NT2/D1 (cell line): ENCODE measurements around the gene BIRC6.

Experiments
- DNase-seq: peaks from one replicate; pipeline ENCODE4 v3.0.0-alpha.2; 2011; ENCODE audit warnings: low read depth, low spot score
- H3K27me3 ChIP-seq: 2 replicates; pipeline ENCODE4 v1.6.0; 2011; ENCODE audit warnings: mild to moderate bottlenecking; ENCODE audit not compliant: insufficient read length, insufficient read depth
- H3K36me3 ChIP-seq: 2 replicates; pipeline ENCODE4 v1.6.1; 2011; ENCODE audit warnings: mild to moderate bottlenecking, low read length, mixed read lengths; ENCODE audit not compliant: insufficient read depth, insufficient read length
- H3K4me1 ChIP-seq: 2 replicates; pipeline ENCODE4 v1.5.1; 2011; ENCODE audit not compliant: insufficient read depth, insufficient read length
- H3K4me3 ChIP-seq: 2 replicates; pipeline ENCODE4 v1.5.1; 2011; ENCODE audit warnings: low read depth; ENCODE audit not compliant: insufficient read length
- H3K9ac ChIP-seq: 2 replicates; pipeline ENCODE4 v1.6.0; 2011; ENCODE audit warnings: low read depth; ENCODE audit not compliant: insufficient read length
- H3K9me3 ChIP-seq: 2 replicates; pipeline ENCODE4 v1.5.1; 2011; ENCODE audit warnings: mild to moderate bottlenecking, low read length; ENCODE audit not compliant: insufficient read depth
- SUZ12 ChIP-seq: IDR thresholded peaks from 2 replicates; pipeline ENCODE4 v1.6.1; 2011; ENCODE audit not compliant: insufficient read length, insufficient read depth; ENCODE audit errors: extremely low read depth
- YY1 ChIP-seq: IDR thresholded peaks from 2 replicates; pipeline ENCODE4 v1.6.1; 2011; ENCODE audit not compliant: insufficient read length, insufficient read depth
- ZNF274 ChIP-seq: IDR thresholded peaks from 2 replicates; pipeline ENCODE4 v1.6.1; 2011; ENCODE audit warnings: mild to moderate bottlenecking, low read depth, low read length

Gene BIRC6

GRCh38 chr2:32436150-32436549 lies 79.3 kb downstream of the BIRC6 start:
- Histone ChIP-seq H3K9me3 (no peaks in the 10 kb centered on the region), H3K4me3 (no peak overlapping the region), H3K9ac (no peak overlapping the region), H3K4me1 (no peaks in the 10 kb centered on the region), H3K27me3 (no peaks in the 10 kb centered on the region), H3K36me3 (peaks cover 52% of the 10 kb centered on the region)
- no peak for DNase-seq
- TF ChIP-seq ZNF274 (no peak), YY1 (no peak), SUZ12 (no peak)

- no peak for DNase-seq
- no peak overlapping the region for H3K9ac ChIP-seq
- no peak for TF ChIP-seq YY1
- TF ChIP-seq SUZ12 = no peak
- no peak for TF ChIP-seq ZNF274
- no peaks in the 10 kb centered on the region for H3K27me3 ChIP-seq
- H3K9me3 ChIP-seq = no peaks in the 10 kb centered on the region
- H3K4me1 ChIP-seq = no peaks in the 10 kb centered on the region
- no peak overlapping the region for H3K4me3 ChIP-seq
- peaks cover 71% of the 10 kb centered on the region for H3K36me3 ChIP-seq
Observed at GRCh38 chr2:32442020-32442467, 85.2 kb downstream of the BIRC6 start.

DNA sequence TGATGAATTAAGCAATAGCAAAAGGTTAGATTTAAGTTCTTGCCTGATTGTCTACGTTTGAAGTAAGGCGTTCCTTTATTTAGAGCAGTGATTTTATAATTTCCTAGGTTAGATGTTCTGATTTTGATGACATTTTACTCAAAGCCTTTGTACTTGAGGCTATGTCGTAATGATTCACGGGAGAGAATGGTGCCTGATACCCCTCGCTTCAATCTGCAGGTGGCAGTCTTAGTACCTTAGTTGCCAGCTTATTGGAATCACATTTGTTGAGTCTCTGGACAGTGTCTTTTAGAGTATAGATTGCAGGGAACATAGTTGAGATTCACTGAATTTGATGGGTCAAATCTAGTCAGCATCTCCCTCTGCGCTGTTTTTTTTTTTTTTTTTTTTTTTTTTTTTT lies 89.5 kb downstream of the BIRC6 start:
- H3K9me3 ChIP-seq = no peaks in the 10 kb centered on the region
- no peak for DNase-seq
- TF ChIP-seq YY1 = no peak
- no peak for TF ChIP-seq ZNF274
- TF ChIP-seq SUZ12 = no peak
- no peaks in the 10 kb centered on the region for H3K27me3 ChIP-seq
- peaks cover 43% of the 10 kb centered on the region for H3K36me3 ChIP-seq
- no peaks in the 10 kb centered on the region for H3K4me1 ChIP-seq
- H3K4me3 ChIP-seq = no peak overlapping the region
- no peak overlapping the region for H3K9ac ChIP-seq

- no peaks in the 10 kb centered on the region for H3K27me3 ChIP-seq
- DNase-seq = no peak
- H3K4me3 ChIP-seq = no peak overlapping the region
- TF ChIP-seq SUZ12 = no peak
- TF ChIP-seq ZNF274 = no peak
- no peak for TF ChIP-seq YY1
- no peak overlapping the region for H3K9ac ChIP-seq
- H3K36me3 ChIP-seq = peaks cover 13% of the 10 kb centered on the region
- H3K9me3 ChIP-seq = no peaks in the 10 kb centered on the region
- H3K4me1 ChIP-seq = no peaks in the 10 kb centered on the region
Observed at GRCh38 chr2:32450851-32451250, 94.0 kb downstream of the BIRC6 start.

DNA sequence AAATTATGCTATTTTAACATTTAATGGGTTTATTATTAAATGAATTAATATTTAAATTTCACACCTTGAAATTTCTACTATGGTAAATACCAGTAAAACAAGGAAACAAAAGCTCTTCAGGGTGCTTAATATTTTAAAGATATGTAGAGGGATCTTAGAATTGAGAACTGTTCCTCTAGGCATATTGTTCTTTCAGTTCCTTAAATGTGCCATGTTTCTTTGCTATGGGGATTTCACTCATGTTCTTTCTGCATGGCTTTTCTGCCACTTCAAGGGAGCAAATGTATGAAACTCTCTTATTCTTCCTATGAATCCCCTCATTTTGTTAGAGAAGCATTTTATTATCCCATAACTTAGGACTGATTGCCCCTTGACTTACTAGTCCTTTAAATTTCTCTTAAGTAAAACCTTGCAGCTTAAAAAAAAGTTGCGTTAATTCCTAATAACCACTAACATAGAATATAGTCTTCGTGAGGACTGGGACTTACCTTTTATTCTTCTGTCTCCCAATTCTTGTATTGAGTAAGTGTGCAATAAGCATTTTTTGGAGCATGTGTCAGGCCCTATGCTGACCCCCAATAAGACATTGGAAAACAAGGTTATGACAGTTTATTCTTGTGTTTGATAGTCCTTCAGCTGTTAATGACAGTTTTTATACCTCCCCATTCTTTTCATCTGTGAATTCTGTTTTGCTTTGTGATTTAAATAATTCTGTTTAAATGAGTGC lies 95.7 kb downstream of the BIRC6 start:
- H3K4me1 ChIP-seq = no peaks in the 10 kb centered on the region
- TF ChIP-seq ZNF274 (no peak), SUZ12 (no peak), YY1 (no peak)
- H3K36me3 ChIP-seq = peaks cover 7% of the 10 kb centered on the region
- no peaks in the 10 kb centered on the region for H3K9me3 ChIP-seq
- H3K9ac ChIP-seq = no peak overlapping the region
- H3K27me3 ChIP-seq = no peaks in the 10 kb centered on the region
- no peak overlapping the region for H3K4me3 ChIP-seq
- DNase-seq = no peak

DNA sequence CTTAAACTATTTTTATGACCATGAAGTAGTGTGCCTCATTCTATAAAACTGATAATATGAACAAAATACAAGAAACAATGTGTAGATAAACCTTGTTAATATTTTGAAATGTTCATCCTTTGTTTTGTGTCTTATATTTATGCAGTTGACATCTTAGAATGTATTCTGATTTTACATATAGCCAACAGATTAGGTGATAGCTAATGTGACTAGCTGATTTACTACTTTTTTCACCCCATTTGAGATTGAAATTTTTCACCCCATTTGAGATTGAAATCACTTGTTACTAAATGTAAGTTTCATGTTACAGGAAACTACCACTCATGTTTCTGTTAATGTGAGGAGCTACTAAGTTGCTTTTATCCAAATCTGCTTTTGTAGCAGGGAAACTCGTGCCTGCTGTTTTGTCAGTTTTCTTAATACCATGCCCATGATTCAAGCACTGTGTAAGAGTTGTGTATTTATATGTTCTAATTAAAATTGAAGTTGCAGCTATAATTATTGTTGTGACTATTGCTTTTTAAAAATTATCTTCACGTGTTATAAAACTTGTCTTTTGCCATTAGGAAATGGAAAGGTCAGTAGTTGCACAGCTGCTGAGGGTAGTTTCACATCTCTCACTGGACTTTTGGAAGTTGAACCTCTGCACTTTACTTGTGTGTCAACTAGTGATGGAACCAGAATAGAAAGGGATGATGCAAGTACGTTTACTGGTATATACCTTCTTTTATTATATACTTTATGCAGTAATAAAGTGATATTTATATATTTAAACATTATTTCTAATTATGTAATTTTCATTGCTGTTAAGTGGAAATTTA lies 96.6 kb downstream of the BIRC6 start:
- Histone ChIP-seq H3K9me3 (no peaks in the 10 kb centered on the region), H3K9ac (no peak overlapping the region), H3K4me3 (no peak overlapping the region), H3K4me1 (no peaks in the 10 kb centered on the region), H3K36me3 (peaks cover 7% of the 10 kb centered on the region), H3K27me3 (no peaks in the 10 kb centered on the region)
- DNase-seq = no peak
- TF ChIP-seq SUZ12 (no peak), YY1 (no peak), ZNF274 (no peak)

GRCh38 chr2:32455816-32456215 lies 99.0 kb downstream of the BIRC6 start:
- Histone ChIP-seq H3K4me1 (no peaks in the 10 kb centered on the region), H3K9me3 (no peaks in the 10 kb centered on the region), H3K4me3 (no peak overlapping the region), H3K27me3 (no peaks in the 10 kb centered on the region), H3K36me3 (peaks cover 7% of the 10 kb centered on the region), H3K9ac (no peak overlapping the region)
- TF ChIP-seq SUZ12 (no peak), ZNF274 (no peak), YY1 (no peak)
- DNase-seq = no peak
